ENCODE results near the gene EHBP1. TPM values are rescaled to one million over a fixed set of nuclear protein-coding genes. Genes with fewer than 3 reads are reported as not detected.

The EHBP1 gene
- total RNA-seq, 1 donor from 2014 or later = 46.5 TPM

DNA sequence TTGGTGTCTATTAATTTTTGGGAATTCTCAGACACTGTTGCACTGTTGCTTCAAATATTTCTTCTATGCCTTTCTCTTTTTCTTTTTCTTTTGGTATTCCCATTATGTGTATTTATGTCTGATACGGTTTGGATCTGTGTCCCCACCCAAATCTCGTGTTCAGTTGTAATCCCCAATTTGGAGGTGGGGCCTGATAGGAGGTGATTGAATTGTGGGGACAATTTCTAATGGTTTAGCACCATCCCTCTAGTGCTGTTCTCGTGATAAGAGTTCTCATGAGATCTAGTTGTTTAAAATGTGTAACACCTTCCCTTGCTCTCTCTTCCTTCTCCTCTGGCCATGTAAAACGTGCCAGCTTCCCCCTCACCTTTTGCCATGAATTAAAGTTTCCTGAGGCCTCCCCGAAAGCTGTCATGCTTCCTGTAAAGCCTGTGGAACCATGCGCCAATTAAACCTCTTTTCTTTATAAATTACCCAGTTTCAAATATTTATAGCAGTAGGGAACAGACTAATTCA is 26.8 kb downstream of the EHBP1 start:
- no peaks in the 10 kb centered on the region for H3K27me3 Mint-ChIP-seq (ENCODE audit: unreplicated experiment)
- no peak overlapping the region for H3K4me3 Mint-ChIP-seq (ENCODE audit: unreplicated experiment)
- peaks cover 20% of the 10 kb centered on the region for H3K36me3 Mint-ChIP-seq (ENCODE audit: unreplicated experiment)
- H3K4me1 Mint-ChIP-seq (ENCODE audit: unreplicated experiment) = peaks cover 42% of the 10 kb centered on the region
- H3K27ac Mint-ChIP-seq (ENCODE audit: unreplicated experiment) = no peak overlapping the region
- TF ChIP-seq, protein P1, sequence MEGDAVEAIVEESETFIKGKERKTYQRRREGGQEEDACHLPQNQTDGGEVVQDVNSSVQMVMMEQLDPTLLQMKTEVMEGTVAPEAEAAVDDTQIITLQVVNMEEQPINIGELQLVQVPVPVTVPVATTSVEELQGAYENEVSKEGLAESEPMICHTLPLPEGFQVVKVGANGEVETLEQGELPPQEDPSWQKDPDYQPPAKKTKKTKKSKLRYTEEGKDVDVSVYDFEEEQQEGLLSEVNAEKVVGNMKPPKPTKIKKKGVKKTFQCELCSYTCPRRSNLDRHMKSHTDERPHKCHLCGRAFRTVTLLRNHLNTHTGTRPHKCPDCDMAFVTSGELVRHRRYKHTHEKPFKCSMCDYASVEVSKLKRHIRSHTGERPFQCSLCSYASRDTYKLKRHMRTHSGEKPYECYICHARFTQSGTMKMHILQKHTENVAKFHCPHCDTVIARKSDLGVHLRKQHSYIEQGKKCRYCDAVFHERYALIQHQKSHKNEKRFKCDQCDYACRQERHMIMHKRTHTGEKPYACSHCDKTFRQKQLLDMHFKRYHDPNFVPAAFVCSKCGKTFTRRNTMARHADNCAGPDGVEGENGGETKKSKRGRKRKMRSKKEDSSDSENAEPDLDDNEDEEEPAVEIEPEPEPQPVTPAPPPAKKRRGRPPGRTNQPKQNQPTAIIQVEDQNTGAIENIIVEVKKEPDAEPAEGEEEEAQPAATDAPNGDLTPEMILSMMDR (IDR thresholded peaks at IDR 0.05) = no peak
- no peak for DNase-seq (ENCODE audit: extremely low spot score, unreplicated experiment)
- peaks cover 27% of the 10 kb centered on the region for H3K9me3 Mint-ChIP-seq (ENCODE audit: unreplicated experiment)

DNA sequence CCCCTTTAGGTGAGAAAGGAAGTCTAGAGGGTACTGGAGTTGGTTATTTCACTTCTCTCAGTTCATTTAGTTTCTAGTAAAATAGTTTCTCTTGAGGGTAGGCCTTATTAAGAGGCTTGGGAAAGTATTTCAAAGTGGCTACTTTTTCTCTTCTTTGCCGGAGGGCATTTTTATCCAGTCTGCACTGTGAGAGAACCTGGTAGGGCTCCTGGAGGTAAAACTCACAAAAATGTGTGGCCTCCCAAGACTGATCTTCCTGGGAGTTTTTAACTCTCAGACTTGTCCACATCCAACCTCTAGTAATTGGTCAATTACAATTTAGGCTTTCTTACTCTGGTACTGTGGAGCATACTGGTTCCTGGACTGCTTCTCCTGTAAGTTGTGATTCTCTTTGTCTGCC is 28.0 kb downstream of the EHBP1 start:
- TF ChIP-seq, protein P1 (IDR thresholded peaks at IDR 0.05) = no peak
- Mint-ChIP-seq H3K4me3 (ENCODE audit: unreplicated experiment) (no peak overlapping the region), H3K36me3 (ENCODE audit: unreplicated experiment) (peaks cover 20% of the 10 kb centered on the region), H3K4me1 (ENCODE audit: unreplicated experiment) (peaks cover 43% of the 10 kb centered on the region), H3K27me3 (ENCODE audit: unreplicated experiment) (no peaks in the 10 kb centered on the region), H3K27ac (ENCODE audit: unreplicated experiment) (peak overlapping the region; percentile 89), H3K9me3 (ENCODE audit: unreplicated experiment) (peaks cover 27% of the 10 kb centered on the region)
- no peak for DNase-seq (ENCODE audit: extremely low spot score, unreplicated experiment)

DNA sequence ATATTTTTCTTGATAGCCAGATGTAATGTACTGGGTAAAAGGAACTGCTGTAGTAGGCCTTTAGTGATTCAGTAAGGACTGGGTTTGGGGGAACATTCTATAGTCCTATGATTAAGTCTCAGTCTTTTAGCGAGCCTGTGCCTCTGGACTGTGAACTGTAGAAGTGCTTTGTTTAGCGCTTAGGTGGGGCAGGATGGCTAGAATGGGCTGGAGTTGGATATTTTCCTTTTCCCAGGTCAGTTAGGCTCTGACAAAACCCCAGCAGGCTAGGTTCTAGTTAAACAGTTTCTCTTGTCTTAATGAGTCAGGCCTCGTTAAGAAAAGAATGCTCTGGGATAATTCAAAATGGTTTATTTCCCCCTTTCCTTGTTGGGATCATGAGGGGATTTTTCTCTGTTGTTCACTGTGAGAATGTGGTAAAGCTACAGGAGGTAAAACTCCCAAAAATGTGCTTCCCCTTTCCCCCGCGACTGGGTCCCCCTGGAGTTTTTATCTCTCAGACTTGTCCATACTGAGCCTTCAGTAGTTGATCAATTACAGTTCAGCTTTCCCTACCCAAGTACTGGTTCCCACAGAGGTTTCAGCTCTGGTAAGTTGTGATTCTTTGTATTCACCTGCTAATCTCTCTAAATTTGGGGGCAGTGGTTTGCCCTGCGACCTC is 31.5 kb downstream of the EHBP1 start:
- Mint-ChIP-seq H3K27ac (ENCODE audit: unreplicated experiment) (no peak overlapping the region), H3K9me3 (ENCODE audit: unreplicated experiment) (peaks cover 7% of the 10 kb centered on the region), H3K27me3 (ENCODE audit: unreplicated experiment) (no peaks in the 10 kb centered on the region), H3K36me3 (ENCODE audit: unreplicated experiment) (peaks cover 11% of the 10 kb centered on the region), H3K4me1 (ENCODE audit: unreplicated experiment) (peaks cover 68% of the 10 kb centered on the region), H3K4me3 (ENCODE audit: unreplicated experiment) (no peak overlapping the region)
- no peak for DNase-seq (ENCODE audit: extremely low spot score, unreplicated experiment)
- TF ChIP-seq, protein P1 (IDR thresholded peaks at IDR 0.05) = no peak

DNA sequence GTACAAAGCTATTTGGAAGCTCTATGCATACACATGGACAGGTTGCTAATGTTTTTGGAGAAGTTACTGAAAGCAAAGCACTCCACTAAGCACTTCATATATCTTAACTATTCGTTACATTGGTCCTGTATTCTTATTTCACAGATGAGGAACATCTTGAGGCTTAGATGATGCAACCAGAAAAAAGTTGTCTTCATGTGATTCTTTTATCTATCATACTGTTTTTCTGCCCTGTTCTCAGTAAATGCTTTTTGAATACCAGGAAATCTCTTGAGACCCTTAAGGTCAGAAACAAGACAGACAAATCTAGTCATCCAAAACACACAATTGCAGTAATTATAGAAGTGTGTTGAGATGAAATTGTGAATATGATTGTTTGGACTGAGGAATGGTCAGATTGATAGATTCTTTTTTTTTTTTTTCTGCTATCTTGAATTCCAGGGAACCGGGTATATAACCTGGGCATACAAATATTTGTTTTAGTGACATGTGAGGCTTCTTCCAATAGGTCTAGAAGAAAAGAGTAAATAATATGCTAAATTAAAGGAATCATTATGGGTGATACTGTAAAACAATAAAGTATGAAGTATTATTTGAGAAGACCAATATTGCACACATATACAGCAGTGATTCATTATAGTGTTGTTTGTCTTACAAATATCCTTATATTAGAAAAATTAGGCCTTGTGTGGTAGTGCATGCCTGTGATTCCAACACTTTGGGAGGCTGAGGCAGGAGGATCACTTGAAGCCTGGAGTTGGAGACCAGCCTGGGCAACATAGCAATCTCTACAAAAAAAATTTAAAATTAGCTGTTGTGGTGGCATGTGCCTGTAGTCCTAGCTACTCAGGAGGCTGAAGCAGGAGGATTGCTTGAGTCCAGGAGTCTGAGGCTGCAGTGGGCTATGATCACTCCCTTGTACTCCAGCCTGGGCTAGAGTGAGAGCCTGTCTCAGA is 33.7 kb downstream of the EHBP1 start:
- Mint-ChIP-seq H3K9me3 (ENCODE audit: unreplicated experiment) (no peaks in the 10 kb centered on the region), H3K36me3 (ENCODE audit: unreplicated experiment) (no peaks in the 10 kb centered on the region), H3K27ac (ENCODE audit: unreplicated experiment) (peak overlapping the region; percentile 55), H3K27me3 (ENCODE audit: unreplicated experiment) (no peaks in the 10 kb centered on the region), H3K4me1 (ENCODE audit: unreplicated experiment) (peaks cover 73% of the 10 kb centered on the region), H3K4me3 (ENCODE audit: unreplicated experiment) (no peak overlapping the region)
- DNase-seq (ENCODE audit: extremely low spot score, unreplicated experiment) = no peak
- TF ChIP-seq, protein P1 (IDR thresholded peaks at IDR 0.05) = no peak

DNA sequence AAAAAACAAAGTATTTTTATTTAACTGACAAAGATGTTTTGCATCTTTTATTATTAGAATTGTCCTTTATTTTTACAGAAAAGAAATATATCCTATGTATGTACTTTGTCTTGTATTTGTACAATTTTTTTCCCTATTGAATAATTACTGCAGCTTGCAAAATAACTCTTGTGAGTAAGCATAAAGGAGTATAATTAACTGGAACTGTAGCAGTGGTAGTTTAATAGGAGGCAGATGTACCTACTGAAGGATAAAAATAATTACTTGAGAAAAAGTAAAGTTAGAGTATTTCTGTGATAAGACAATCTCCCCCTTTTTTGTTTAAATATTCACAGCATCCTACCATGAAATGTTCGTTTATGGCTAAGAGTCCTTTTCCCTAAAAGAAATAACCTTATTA is 34.7 kb downstream of the EHBP1 start:
- H3K27me3 Mint-ChIP-seq (ENCODE audit: unreplicated experiment) = no peaks in the 10 kb centered on the region
- peak overlapping the region; percentile 53 for H3K27ac Mint-ChIP-seq (ENCODE audit: unreplicated experiment)
- H3K36me3 Mint-ChIP-seq (ENCODE audit: unreplicated experiment) = no peaks in the 10 kb centered on the region
- H3K9me3 Mint-ChIP-seq (ENCODE audit: unreplicated experiment) = no peaks in the 10 kb centered on the region
- peaks cover 67% of the 10 kb centered on the region for H3K4me1 Mint-ChIP-seq (ENCODE audit: unreplicated experiment)
- H3K4me3 Mint-ChIP-seq (ENCODE audit: unreplicated experiment) = no peak overlapping the region
- DNase-seq (ENCODE audit: extremely low spot score, unreplicated experiment) = no peak
- TF ChIP-seq, protein P1 (IDR thresholded peaks at IDR 0.05) = no peak

Data from osteocyte (in vitro differentiated cells).